NCI-H1436 (cell line): Measurements from ENCODE around the gene KCNMB3.
"Not testable (repeated sequence)": the region's sequence is repeated elsewhere in the genome, so short reads cannot be mapped to it uniquely, and the experiment has no call there.

Experiments
- DNase-seq: peaks from one replicate; lab custom pipeline; 2025; lab: John Stamatoyannopoulos, UW

KCNMB3 gene

GRCh38 chr3:179250803-179251476 is at the start of gene KCNMB3:
TSS of gene KCNMB3 (minus strand) at chr3:179251114. CDS start at chr3:179250990, 124 bp downstream.
- no peak for DNase-seq

DNA sequence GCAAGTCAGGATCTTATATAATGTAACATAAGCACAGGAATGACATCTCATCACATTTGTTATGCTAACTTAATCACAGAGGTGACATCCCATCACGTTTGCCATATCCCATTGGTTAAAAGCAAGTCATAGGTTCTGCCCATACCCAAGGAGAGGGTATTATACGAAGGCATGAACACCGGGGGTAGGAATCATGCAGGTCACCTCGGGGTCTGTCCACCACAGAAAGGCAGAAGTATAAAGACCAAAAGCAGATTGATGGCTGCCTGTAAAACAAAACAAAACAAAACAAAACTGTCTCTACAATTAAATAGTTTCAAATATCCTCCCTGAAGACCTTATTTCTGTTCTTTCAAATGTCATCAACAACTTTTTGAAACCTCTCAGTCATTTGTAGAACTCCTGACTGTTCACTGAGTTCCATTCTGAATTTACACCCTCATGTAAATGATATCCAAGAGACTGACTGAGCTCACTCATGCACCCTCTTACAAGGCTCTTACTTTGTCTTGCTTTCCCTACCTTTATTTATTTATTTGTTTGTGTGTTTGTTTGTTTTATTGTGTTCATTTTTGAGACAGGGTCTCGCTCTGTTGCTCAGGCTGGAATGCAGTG is 49.2 kb upstream of the KCNMB3 start:
- DNase-seq: no peak

DNA sequence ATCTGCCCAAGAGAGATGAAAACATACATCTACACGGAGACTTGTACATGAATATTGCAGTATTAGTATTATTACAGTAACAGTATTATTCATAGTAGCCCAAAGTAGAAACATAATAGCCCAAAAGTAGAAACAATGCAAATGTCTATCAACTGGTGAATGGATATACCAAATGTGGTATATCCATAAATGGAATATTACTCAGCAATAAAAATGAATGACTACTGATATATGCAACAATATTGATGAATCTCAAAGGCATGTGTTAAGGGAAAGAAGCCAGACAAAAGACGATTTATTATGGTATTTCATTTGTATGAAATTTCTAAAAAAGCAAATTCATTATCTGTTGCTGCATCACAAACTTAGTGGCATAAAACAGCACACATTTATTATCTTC is 48.4 kb upstream of the KCNMB3 start:
- no peak for DNase-seq

- no peak for DNase-seq
These were observed 47.2 kb upstream of the KCNMB3 start for GRCh38 chr3:179297971-179298725.

DNA sequence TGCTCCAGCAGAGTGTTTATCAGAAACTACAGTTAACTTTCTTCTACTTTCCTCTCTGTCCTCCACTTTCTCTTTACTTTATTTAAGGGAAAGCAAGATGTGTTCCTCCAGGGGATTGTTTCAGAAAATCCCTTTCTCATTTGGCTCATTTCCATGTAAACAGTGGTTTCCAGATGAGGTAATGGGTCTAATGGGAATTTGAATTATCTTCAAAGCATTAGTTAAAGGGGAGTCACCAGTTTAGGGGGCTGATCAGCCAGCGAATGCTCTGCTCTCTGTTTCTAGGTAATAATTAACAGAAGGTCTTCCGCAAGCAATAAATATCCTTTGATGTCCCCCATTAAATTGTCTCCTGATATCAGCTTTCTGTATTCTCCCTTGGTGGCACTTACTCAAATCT is 41.5 kb upstream of the KCNMB3 start:
- DNase-seq: no peak

GRCh38 chr3:179289295-179289694 is 38.4 kb upstream of the KCNMB3 start:
- DNase-seq: no peak

DNA sequence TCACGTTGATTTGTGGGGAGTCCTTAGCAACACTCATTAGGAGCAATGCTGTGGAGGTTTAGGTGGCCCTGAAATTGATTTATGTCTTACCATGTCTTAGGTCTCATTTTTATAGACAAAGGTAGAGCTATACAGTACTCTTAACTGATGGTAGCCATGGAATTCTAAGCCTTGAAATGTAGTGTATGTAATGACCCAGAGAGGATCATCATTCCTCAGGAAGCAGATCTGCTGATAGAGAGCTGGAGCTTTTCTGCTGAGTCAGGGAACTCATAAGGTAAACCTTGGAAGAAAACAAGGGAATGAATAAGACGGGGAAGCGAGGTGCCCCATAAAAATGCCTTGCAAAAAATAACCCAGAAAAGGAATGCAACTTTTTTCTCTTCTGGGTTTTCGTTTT is 37.9 kb upstream of the KCNMB3 start:
- DNase-seq: no peak

DNA sequence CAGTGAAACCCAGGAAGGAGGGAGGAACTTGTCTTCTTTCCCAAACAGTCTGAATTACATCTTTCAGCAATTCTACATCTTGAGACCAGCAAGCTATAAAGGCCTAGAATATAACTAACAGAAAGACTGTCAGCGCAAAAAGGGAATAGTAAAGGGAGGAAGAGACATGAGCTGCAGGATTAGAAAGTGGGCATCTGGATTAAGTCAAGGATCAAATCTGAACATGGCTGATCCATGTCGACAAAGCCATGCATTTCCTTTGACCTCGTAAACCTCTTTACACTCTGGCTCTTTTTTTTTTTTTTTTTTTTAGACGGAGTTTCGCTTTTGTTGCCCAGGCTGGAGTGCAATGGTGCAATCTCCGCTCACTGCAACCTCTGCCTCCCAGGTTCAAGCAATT is 35.4 kb upstream of the KCNMB3 start:
- DNase-seq: no peak

GRCh38 chr3:179281825-179282224 is 30.9 kb upstream of the KCNMB3 start:
- no peak for DNase-seq

DNA sequence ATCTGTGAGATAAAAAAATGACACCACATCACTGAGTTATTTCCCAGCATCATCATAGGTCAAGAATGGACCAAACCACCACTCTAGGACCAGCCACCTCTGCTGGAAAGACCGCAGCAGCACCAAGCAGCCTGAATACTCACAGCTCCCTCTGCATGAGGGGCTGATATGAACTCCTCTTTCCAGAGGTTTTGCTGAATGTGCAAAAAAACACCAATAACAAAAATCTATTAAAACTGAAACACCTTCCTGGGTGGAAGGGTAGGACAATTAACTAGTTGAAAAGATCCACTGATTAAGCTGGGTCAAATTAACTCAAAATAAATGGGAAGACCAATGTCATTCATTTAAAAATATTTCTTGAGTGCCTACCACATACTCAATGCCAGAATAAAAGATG is 28.9 kb upstream of the KCNMB3 start:
- no peak for DNase-seq

- DNase-seq: no peak
These were observed 28.2 kb upstream of the KCNMB3 start for GRCh38 chr3:179278932-179279693.

GRCh38 chr3:179278151-179278550 is 27.2 kb upstream of the KCNMB3 start:
- DNase-seq: no peak

- no peak for DNase-seq
These were observed 25.8 kb upstream of the KCNMB3 start for GRCh38 chr3:179276743-179277142.

GRCh38 chr3:179276001-179276400 is 25.1 kb upstream of the KCNMB3 start:
- no peak for DNase-seq

- not testable (repeated sequence) for DNase-seq
These were observed 23.5 kb upstream of the KCNMB3 start for GRCh38 chr3:179274434-179274833.

- no peak for DNase-seq
These were observed 21.5 kb upstream of the KCNMB3 start for GRCh38 chr3:179272385-179272784.

DNA sequence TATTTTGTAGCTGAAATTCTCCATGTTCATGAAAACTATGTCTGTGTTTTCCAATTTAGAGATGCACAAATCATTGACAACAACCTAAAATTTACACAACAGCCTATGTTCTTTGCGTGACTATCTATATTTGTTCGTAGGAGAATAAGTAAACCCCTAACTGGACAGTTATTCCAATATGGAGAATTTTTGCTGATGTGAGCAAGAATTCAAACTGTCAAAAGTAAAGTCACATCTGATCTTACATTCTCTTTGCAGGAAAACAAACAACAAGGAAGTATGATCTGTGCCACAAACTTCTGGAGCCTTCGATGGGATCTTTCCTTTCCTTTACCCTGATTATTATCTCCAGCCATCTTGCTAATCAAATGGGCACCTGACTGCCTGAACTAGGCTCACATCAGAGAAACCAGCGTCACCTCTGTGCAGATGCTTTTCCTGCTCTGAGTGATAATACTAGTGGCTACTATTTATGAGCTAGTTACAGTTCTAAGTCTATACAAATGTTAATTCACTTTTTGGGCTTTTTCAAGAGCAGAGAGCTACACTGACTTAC is 18.3 kb upstream of the KCNMB3 start:
- DNase-seq: no peak

- DNase-seq: no peak
These were observed 17.6 kb upstream of the KCNMB3 start for GRCh38 chr3:179268400-179269051.

DNA sequence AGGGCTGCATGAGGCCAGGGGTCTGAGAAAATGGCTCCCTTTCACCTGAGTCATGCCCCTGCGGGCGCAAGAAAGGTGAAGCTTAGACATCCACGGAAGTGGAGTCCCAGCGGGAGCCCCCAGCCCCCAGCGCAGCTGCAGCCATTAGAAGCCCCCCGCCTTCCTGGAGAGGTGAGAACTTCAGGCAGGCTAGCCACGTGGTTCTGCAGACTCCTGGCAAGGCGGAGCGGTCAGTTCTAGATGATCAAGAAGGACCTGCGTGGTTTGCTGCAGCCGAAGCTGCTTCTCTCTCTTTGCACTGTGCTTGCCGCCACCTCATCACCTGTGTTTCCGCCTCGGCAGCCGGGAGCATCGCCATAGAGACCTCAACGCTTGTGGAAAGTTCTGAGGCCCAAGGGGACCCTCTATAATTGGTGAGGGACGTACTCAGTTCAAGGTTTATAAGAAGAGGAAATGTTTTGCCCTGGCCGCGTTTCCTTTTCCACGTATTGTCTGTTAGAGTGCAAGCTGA is 15.8 kb upstream of the KCNMB3 start:
- peak; percentile 58 for DNase-seq

GRCh38 chr3:179265875-179266274 is 15.0 kb upstream of the KCNMB3 start:
- DNase-seq: no peak

GRCh38 chr3:179265092-179265491 is 14.2 kb upstream of the KCNMB3 start:
- no peak for DNase-seq
